Cardiac muscle cell (in vitro differentiated cells and primary cell): Measurements from ENCODE around the gene PSMD1. TPM values are rescaled to one million over a fixed set of nuclear protein-coding genes. Genes with fewer than 3 reads are reported as not detected.

Source experiments
- DNase-seq, 2 donors: peaks; one replicate each; pipeline versions ENCODE4 v3.0.0 to v3.0.0-alpha.2; 2010 to 2017; ENCODE audit warnings: low read depth in 1 of 2, low spot score in 1 of 2
- H3K27ac ChIP-seq: fragments of 200-600 bp; sonication (generic); 2 replicates; pipeline ENCODE4 v1.5.1; 2016
- H3K27me3 ChIP-seq: fragments of 200-600 bp; sonication (generic); 2 replicates; pipeline ENCODE4 v1.6.0; 2016; ENCODE audit warnings: control low read depth
- H3K36me3 ChIP-seq: fragments of 200-600 bp; sonication (generic); 2 replicates; pipeline ENCODE4 v1.5.1; 2016; ENCODE audit warnings: control low read depth
- H3K4me1 ChIP-seq: fragments of 200-600 bp; sonication (generic); 2 replicates; pipeline ENCODE4 v1.8.1; 2017; ENCODE audit warnings: low read depth, mild to moderate bottlenecking, mixed run types
- H3K4me3 ChIP-seq: fragments of 200-600 bp; sonication (generic); 2 replicates; pipeline ENCODE4 v1.5.1; 2016; ENCODE audit warnings: mild to moderate bottlenecking
- H3K9me3 ChIP-seq: fragments of 200-600 bp; sonication (generic); 2 replicates; pipeline ENCODE4 v1.5.1; 2017; ENCODE audit warnings: low read depth, mild to moderate bottlenecking, control low read depth
- CTCF ChIP-seq: IDR thresholded peaks from 2 replicates; pipeline ENCODE4 v1.5.1; 2012; ENCODE audit warnings: low read depth, mild to moderate bottlenecking, low read length
- polyA plus RNA-seq: library from polyadenylated mRNA; unstranded; fragments of >200 nt; fragmentation: Nextera tagmentation; extraction: Ambion mirVana; gene quantifications from 2 replicates; pipeline ENCODE4 v1.2.1, GENCODE V29; 2016
- total RNA-seq: library from RNA; depleted of rRNA; stranded (reverse); fragments of >200 nt; gene quantifications from 2 replicates; pipeline ENCODE4 v1.2.3, GENCODE V29; 2016

Gene PSMD1
- total and polyA plus RNA-seq, 2 experiments from 2014 or later = 122 to 133 TPM

GRCh38 chr2:231032575-231033140 lies 24.0 kb upstream of the PSMD1 start:
- no peak overlapping the region for H3K4me3 ChIP-seq
- H3K27me3 ChIP-seq = peaks cover 51% of the 10 kb centered on the region
- H3K4me1 ChIP-seq = no peaks in the 10 kb centered on the region
- H3K27ac ChIP-seq = no peak overlapping the region
- no peaks in the 10 kb centered on the region for H3K36me3 ChIP-seq
- DNase-seq = no peak
- TF ChIP-seq CTCF = no peak
- H3K9me3 ChIP-seq = no peaks in the 10 kb centered on the region

GRCh38 chr2:231033147-231034132 lies 23.2 kb upstream of the PSMD1 start:
- no peaks in the 10 kb centered on the region for H3K9me3 ChIP-seq
- no peak overlapping the region for H3K27ac ChIP-seq
- H3K4me3 ChIP-seq = no peak overlapping the region
- peaks cover 56% of the 10 kb centered on the region for H3K27me3 ChIP-seq
- TF ChIP-seq CTCF = no peak
- no peak for DNase-seq
- no peaks in the 10 kb centered on the region for H3K36me3 ChIP-seq
- H3K4me1 ChIP-seq = no peaks in the 10 kb centered on the region

GRCh38 chr2:231034291-231034882 lies 22.3 kb upstream of the PSMD1 start:
- Histone ChIP-seq H3K36me3 (no peaks in the 10 kb centered on the region), H3K4me3 (no peak overlapping the region), H3K27ac (no peak overlapping the region), H3K9me3 (no peaks in the 10 kb centered on the region), H3K27me3 (peaks cover 65% of the 10 kb centered on the region), H3K4me1 (no peaks in the 10 kb centered on the region)
- DNase-seq = no peak
- TF ChIP-seq CTCF = no peak

- Histone ChIP-seq H3K4me1 (no peaks in the 10 kb centered on the region), H3K27ac (no peak overlapping the region), H3K27me3 (peaks cover 66% of the 10 kb centered on the region), H3K36me3 (no peaks in the 10 kb centered on the region), H3K4me3 (no peak overlapping the region), H3K9me3 (no peaks in the 10 kb centered on the region)
- no peak for TF ChIP-seq CTCF
- no peak for DNase-seq
These were observed 20.5 kb upstream of the PSMD1 start for GRCh38 chr2:231036131-231036530.

- Histone ChIP-seq H3K36me3 (no peaks in the 10 kb centered on the region), H3K9me3 (no peaks in the 10 kb centered on the region), H3K4me3 (no peak overlapping the region), H3K4me1 (no peaks in the 10 kb centered on the region), H3K27ac (no peak overlapping the region), H3K27me3 (peaks cover 66% of the 10 kb centered on the region)
- no peak for DNase-seq
- TF ChIP-seq CTCF = no peak
These were observed 20.0 kb upstream of the PSMD1 start for GRCh38 chr2:231036578-231037106.
